RWPE2 (cell line): Measurements from ENCODE around the gene GNE.

Experiments used
- ATAC-seq: fragments of 200-7000 bp; cut with Tn5 transposase; 3 replicates; pipeline ENCODE4 v1.9.1; 2021; ENCODE audit warnings: low read depth
- DNase-seq: peaks from one replicate; pipeline ENCODE4 v3.0.0-alpha.2; 2020; ENCODE audit warnings: low spot score
- H3K27ac ChIP-seq: fragments of 450-650 bp; 2 replicates; pipeline ENCODE4 v1.5.1; 2017; ENCODE audit warnings: mild to moderate bottlenecking; ENCODE audit not compliant: poor library complexity, severe bottlenecking
- H3K27me3 ChIP-seq: fragments of 250-450 bp; sonication (Bioruptor Pico); 2 replicates; pipeline ENCODE4 v1.5.1; 2021; ENCODE audit warnings: mild to moderate bottlenecking, moderate library complexity; ENCODE audit not compliant: insufficient read depth, poor library complexity, severe bottlenecking
- H3K36me3 ChIP-seq: fragments of 250-450 bp; sonication (Bioruptor Pico); 2 replicates; pipeline ENCODE4 v1.5.1; 2020; ENCODE audit warnings: low read depth, mild to moderate bottlenecking, moderate library complexity
- H3K4me1 ChIP-seq: fragments of 250-450 bp; sonication (Bioruptor Pico); 2 replicates; pipeline ENCODE4 v1.5.1; 2021; ENCODE audit warnings: mild to moderate bottlenecking, moderate library complexity; ENCODE audit not compliant: insufficient read depth, poor library complexity, severe bottlenecking
- H3K4me3 ChIP-seq: fragments of 250-450 bp; sonication (Bioruptor Pico); 2 replicates; pipeline ENCODE4 v1.5.1; 2021; ENCODE audit warnings: mild to moderate bottlenecking, moderate library complexity; ENCODE audit not compliant: severe bottlenecking
- H3K9me3 ChIP-seq: fragments of 250-450 bp; sonication (Bioruptor Pico); 2 replicates; pipeline ENCODE4 v1.5.1; 2021; ENCODE audit warnings: mild to moderate bottlenecking, moderate library complexity; ENCODE audit not compliant: severe bottlenecking
- CTCF ChIP-seq: fragments of 450-650 bp; IDR thresholded peaks from one replicate; pipeline ENCODE4 v1.5.1; 2017; ENCODE audit warnings: mild to moderate bottlenecking, moderate library complexity; ENCODE audit not compliant: poor library complexity, severe bottlenecking

Gene GNE

GRCh38 chr9:36217256-36217968 is 40.8 kb downstream of the GNE start:
- TF ChIP-seq CTCF, result no peak
- Histone ChIP-seq H3K36me3 (peaks cover 91% of the 10 kb centered on the region), H3K27me3 (no peaks in the 10 kb centered on the region), H3K27ac (no peak overlapping the region), H3K4me1 (no peaks in the 10 kb centered on the region), H3K9me3 (no peaks in the 10 kb centered on the region), H3K4me3 (no peak overlapping the region)
- ATAC-seq (no peak), DNase-seq (no peak)

- no peaks in the 10 kb centered on the region for H3K27me3 ChIP-seq
- H3K4me1 ChIP-seq, result no peaks in the 10 kb centered on the region
- ATAC-seq (no peak), DNase-seq (no peak)
- no peaks in the 10 kb centered on the region for H3K9me3 ChIP-seq
- no peak overlapping the region for H3K27ac ChIP-seq
- TF ChIP-seq CTCF, result no peak
- H3K4me3 ChIP-seq, result no peak overlapping the region
- peaks cover 92% of the 10 kb centered on the region for H3K36me3 ChIP-seq
These were observed 43.7 kb downstream of the GNE start for GRCh38 chr9:36214571-36214970.

GRCh38 chr9:36213989-36214388 is 44.3 kb downstream of the GNE start:
- no peak for TF ChIP-seq CTCF
- H3K27me3 ChIP-seq, result no peaks in the 10 kb centered on the region
- DNase-seq (no peak), ATAC-seq (no peak)
- no peaks in the 10 kb centered on the region for H3K9me3 ChIP-seq
- H3K4me3 ChIP-seq, result no peak overlapping the region
- H3K4me1 ChIP-seq, result no peaks in the 10 kb centered on the region
- H3K36me3 ChIP-seq, result peaks cover 92% of the 10 kb centered on the region
- H3K27ac ChIP-seq, result no peak overlapping the region

- H3K4me1 ChIP-seq, result no peaks in the 10 kb centered on the region
- no peak overlapping the region for H3K27ac ChIP-seq
- no peak for DNase-seq
- ATAC-seq, result no peak
- H3K9me3 ChIP-seq, result no peaks in the 10 kb centered on the region
- peaks cover 95% of the 10 kb centered on the region for H3K36me3 ChIP-seq
- no peak for TF ChIP-seq CTCF
- H3K4me3 ChIP-seq, result no peak overlapping the region
- no peaks in the 10 kb centered on the region for H3K27me3 ChIP-seq
These were observed 44.9 kb downstream of the GNE start for GRCh38 chr9:36213387-36213786.

- H3K4me3 ChIP-seq, result no peak overlapping the region
- no peaks in the 10 kb centered on the region for H3K27me3 ChIP-seq
- no peaks in the 10 kb centered on the region for H3K4me1 ChIP-seq
- no peak for DNase-seq
- H3K36me3 ChIP-seq, result peaks cover 96% of the 10 kb centered on the region
- no peak for TF ChIP-seq CTCF
- H3K27ac ChIP-seq, result no peak overlapping the region
- no peaks in the 10 kb centered on the region for H3K9me3 ChIP-seq
- ATAC-seq, result no peak
These were observed 46.7 kb downstream of the GNE start for GRCh38 chr9:36211510-36211909.
